Tibial nerve (tissue), 4 donors: Measurements from ENCODE around the gene ANKRD28. TPM values are rescaled to one million over a fixed set of nuclear protein-coding genes. Genes with fewer than 3 reads are reported as not detected.

Experiments
- DNase-seq, 2 donors: peaks; one replicate each; pipeline ENCODE4 v3.0.0-alpha.2; 2019; ENCODE audit warnings: low spot score in 2 of 2
- H3K27ac ChIP-seq, 4 donors: fragments of 200-600 bp; sonication (generic) in 3 of 4; one replicate each; pipeline ENCODE4 v1.5.1; 2017 to 2019; ENCODE audit warnings: mild to moderate bottlenecking in 1 of 4
- H3K27me3 ChIP-seq, 2 donors: fragments of 200-600 bp; sonication (generic) in 1 of 2; one replicate each; pipeline versions ENCODE4 v1.5.1 to v1.6.0; 2017 to 2019
- H3K36me3 ChIP-seq, 3 donors: fragments of 200-600 bp; sonication (generic); one replicate each; pipeline ENCODE4 v1.5.1; 2018 to 2019
- H3K4me1 ChIP-seq, 4 donors: fragments of 200-600 bp; sonication (generic) in 3 of 4; one replicate each; pipeline ENCODE4 v1.5.1; 2017 to 2019
- H3K4me3 ChIP-seq, 4 donors: fragments of 200-600 bp; sonication (generic) in 3 of 4; one replicate each; pipeline ENCODE4 v1.5.1; 2017 to 2019; ENCODE audit warnings: mild to moderate bottlenecking in 1 of 4, moderate library complexity in 1 of 4
- H3K9me3 ChIP-seq, 4 donors: fragments of 200-600 bp; sonication (generic) in 3 of 4; one replicate each; pipeline ENCODE4 v1.5.1; 2017 to 2019
- EP300 ChIP-seq, 2 donors: sonication (generic); formaldehyde crosslinking; IDR thresholded peaks; one replicate each; pipeline ENCODE4 v1.6.1; 2017; ENCODE audit warnings: antibody characterized with exemption in 2 of 2, mild to moderate bottlenecking in 1 of 2
- POLR2A ChIP-seq, 2 donors: fragments of 450-650 bp; IDR thresholded peaks; one replicate each; pipeline ENCODE4 v1.6.1; 2017; ENCODE audit warnings: antibody characterized with exemption in 2 of 2, mild to moderate bottlenecking in 2 of 2, moderate library complexity in 2 of 2
- WGBS, 2 donors: methylation state at CpG; one replicate each; pipeline ENCODE4 v1.1.5; 2018; 5-methylcytosine and 5-hydroxymethylcytosine counted together
- total RNA-seq, 4 donors: library from RNA; depleted of rRNA; stranded (reverse); fragments of >200 nt; gene quantifications; one replicate each; pipeline ENCODE4 v1.1.0, GENCODE V29; 2016
- TF ChIP-seq, protein P1 (sequence below), 5 experiments: fragments of 200-600 bp in 3 of 5; fragments of 450-650 bp in 2 of 5; sonication (generic) in 3 of 5; IDR thresholded peaks; one replicate each; pipeline ENCODE4 v1.5.1; 2016 to 2019; ENCODE audit warnings: antibody characterized with exemption in 5 of 5, mild to moderate bottlenecking in 3 of 5, moderate library complexity in 2 of 5

Gene ANKRD28
- total RNA-seq, 4 donors from 2014 or later: 78.3 to 93.6 (median 81.0) TPM

DNA sequence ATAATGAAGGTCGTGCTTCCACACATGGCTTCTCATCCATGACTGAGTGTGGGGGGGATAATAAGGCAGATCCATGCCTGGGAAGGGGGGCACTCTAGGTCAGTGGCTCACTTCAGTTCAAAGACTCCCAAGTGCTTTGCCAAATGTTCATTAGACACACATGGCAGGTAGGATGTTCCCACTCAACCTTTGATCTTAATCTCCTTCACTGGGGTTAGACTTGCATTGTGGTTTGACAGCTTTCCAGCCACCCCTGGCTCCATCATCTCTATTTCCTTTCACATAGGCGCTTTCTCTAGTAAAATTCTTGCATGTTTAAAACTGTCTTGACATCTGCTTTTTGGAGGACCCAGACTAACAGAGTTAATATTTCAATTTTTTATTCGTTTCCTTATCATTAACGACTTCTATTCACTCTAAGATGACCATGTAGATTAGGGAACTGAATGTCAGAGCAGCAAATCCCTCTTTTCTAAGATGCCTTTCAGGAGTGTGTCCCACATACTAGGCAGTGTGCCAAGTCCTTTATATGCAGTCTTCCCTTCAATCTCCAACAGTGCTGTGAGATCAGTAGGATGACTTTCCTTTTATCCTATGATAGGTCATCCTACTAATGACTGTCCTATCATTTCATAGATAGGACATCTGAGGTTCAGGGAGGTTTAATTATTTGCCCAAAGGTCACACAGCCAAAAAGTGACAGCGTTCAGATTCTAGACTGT is 138.4 kb downstream of the ANKRD28 start:
- Histone ChIP-seq H3K4me1 (peaks cover 0 to 5% (median 0%) of the 10 kb centered on the region in 4 donors), H3K27ac (peak overlapping the region in 1 of 4 donors; percentile 17), H3K36me3 (no peaks in the 10 kb centered on the region), H3K4me3 (no peak overlapping the region), H3K27me3 (no peaks in the 10 kb centered on the region), H3K9me3 (peaks cover 0 to 26% (median 3%) of the 10 kb centered on the region in 4 donors)
- 51 to 55% methylated on average over 5 of the region's 5 CpGs for WGBS, 2 donors
- DNase-seq: no peak
- TF ChIP-seq, protein P1, sequence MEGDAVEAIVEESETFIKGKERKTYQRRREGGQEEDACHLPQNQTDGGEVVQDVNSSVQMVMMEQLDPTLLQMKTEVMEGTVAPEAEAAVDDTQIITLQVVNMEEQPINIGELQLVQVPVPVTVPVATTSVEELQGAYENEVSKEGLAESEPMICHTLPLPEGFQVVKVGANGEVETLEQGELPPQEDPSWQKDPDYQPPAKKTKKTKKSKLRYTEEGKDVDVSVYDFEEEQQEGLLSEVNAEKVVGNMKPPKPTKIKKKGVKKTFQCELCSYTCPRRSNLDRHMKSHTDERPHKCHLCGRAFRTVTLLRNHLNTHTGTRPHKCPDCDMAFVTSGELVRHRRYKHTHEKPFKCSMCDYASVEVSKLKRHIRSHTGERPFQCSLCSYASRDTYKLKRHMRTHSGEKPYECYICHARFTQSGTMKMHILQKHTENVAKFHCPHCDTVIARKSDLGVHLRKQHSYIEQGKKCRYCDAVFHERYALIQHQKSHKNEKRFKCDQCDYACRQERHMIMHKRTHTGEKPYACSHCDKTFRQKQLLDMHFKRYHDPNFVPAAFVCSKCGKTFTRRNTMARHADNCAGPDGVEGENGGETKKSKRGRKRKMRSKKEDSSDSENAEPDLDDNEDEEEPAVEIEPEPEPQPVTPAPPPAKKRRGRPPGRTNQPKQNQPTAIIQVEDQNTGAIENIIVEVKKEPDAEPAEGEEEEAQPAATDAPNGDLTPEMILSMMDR (IDR thresholded peaks at IDR 0.05): no peak
- TF ChIP-seq POLR2A (IDR thresholded peaks at IDR 0.05) (no peak), EP300 (IDR thresholded peaks at IDR 0.05) (no peak)

DNA sequence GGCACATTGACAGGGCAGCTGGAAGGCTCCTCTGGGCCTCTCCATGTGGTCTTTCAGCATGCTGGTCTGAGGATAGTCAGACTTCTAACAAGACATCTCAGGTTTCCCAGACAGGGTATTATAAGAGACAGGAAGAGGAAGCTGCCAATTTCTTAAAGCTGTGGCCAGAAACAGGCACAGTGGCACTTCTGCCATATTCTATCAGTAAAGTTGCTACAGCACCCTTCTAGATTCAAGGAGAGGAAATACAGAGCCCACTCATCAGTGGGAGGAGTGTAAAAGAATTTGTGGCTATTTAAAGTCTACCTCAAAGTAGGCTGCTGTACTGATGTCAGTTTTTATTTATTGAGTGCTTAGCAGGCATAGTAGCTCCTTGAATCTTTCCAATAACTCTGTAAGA is 140.8 kb downstream of the ANKRD28 start:
- Histone ChIP-seq H3K4me3 (no peak overlapping the region), H3K9me3 (peaks cover 0 to 26% (median 3%) of the 10 kb centered on the region in 4 donors)

DNA sequence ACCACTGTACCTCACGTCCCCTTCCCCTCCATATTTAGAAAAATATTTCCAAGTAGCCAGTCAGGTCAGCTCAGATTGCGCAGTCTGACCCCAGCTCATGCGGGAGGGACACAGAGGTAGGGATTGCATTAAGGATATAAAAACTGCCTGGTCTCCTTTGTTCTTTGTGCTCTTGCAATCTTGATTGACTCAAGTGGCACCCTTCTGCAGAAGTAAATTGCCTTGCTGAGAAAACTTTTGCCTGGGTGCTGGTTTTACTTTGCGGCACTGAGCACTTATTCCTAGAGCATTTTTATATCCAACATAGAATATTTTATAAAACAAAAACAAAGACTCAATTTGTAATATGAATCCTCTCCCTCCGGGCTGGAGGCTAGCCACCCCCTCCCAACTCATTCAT is 141.4 kb downstream of the ANKRD28 start:
- H3K27me3 ChIP-seq: no peaks in the 10 kb centered on the region
- TF ChIP-seq EP300 (IDR thresholded peaks at IDR 0.05): no peak
- TF ChIP-seq POLR2A (IDR thresholded peaks at IDR 0.05): no peak
- TF ChIP-seq, protein P1 (IDR thresholded peaks at IDR 0.05): no peak
- WGBS, 2 donors: 76 to 77% methylated on average over 5 of the region's 5 CpGs
- H3K27ac ChIP-seq: peak overlapping the region in 1 of 4 donors; percentile 77
- no peak for DNase-seq
- H3K4me1 ChIP-seq: peaks cover 0 to 5% (median 0%) of the 10 kb centered on the region in 4 donors
- no peak overlapping the region for H3K4me3 ChIP-seq
- no peaks in the 10 kb centered on the region for H3K36me3 ChIP-seq
- peaks cover 0 to 26% (median 3%) of the 10 kb centered on the region in 4 donors for H3K9me3 ChIP-seq

More for the DNA sequence above, 140.8 kb downstream of the ANKRD28 start:
- TF ChIP-seq, protein P1 (IDR thresholded peaks at IDR 0.05): no peak
- TF ChIP-seq POLR2A (IDR thresholded peaks at IDR 0.05) (no peak), EP300 (IDR thresholded peaks at IDR 0.05) (no peak)
- H3K4me1 ChIP-seq: peaks cover 0 to 5% (median 0%) of the 10 kb centered on the region in 4 donors
- DNase-seq: no peak
- H3K36me3 ChIP-seq: no peaks in the 10 kb centered on the region
- no peak overlapping the region for H3K27ac ChIP-seq
- no peaks in the 10 kb centered on the region for H3K27me3 ChIP-seq

DNA sequence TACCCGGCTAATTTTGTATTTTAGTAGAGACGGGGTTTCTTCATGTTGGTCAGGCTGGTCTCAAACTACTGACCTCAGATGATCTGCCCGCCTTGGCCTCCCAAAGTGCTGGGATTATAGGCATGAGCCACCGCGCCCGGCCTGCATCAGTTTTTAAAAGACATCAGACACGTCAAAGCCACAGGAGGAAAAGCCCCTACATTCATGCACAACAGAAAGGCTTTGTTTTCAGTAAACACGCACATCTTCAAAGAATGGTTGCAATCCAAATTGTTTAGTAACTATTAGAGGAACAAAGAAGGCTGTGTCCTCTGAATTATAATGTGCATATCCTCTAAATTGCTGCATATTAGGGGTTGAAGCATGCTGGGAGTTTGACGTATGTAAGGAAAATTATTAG is 142.9 kb downstream of the ANKRD28 start:
- H3K27me3 ChIP-seq: no peaks in the 10 kb centered on the region
- H3K27ac ChIP-seq: peak overlapping the region in 3 of 4 donors; percentile 50 to 77 (median 76)
- WGBS, 2 donors: 56 to 76% methylated on average over 9 of the region's 9 CpGs
- peaks cover 0 to 26% (median 3%) of the 10 kb centered on the region in 4 donors for H3K9me3 ChIP-seq
- no peak overlapping the region for H3K4me3 ChIP-seq
- TF ChIP-seq POLR2A (IDR thresholded peaks at IDR 0.05) (no peak), EP300 (IDR thresholded peaks at IDR 0.05) (peak; percentile 55 to 76)
- no peaks in the 10 kb centered on the region for H3K36me3 ChIP-seq
- H3K4me1 ChIP-seq: peaks cover 0 to 5% (median 0%) of the 10 kb centered on the region in 4 donors
- no peak for DNase-seq

DNA sequence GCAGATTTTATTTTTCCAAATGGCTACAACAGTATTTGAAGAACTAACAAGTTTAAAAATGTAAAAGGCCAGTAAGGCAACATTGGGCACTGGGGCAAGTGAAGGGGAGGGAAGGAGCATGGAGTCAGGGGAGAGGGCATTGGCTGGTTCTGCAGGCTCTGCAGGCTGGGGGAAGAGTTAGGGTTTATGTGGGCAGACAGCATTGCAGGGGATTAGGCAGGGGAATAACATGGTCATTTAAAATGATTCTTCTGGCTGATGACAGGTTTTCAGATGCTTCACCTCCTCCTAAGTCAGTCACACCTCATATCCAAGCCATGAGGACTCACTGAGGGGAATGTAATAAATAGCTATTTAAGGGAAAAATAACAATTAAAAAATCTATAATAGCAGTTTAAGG is 143.7 kb downstream of the ANKRD28 start:
- peak overlapping the region in 3 of 4 donors; percentile 10 to 77 (median 76) for H3K27ac ChIP-seq
- DNase-seq: no peak

More for the DNA sequence above, 143.7 kb downstream of the ANKRD28 start:
- TF ChIP-seq EP300 (IDR thresholded peaks at IDR 0.05): no peak
- no peak for TF ChIP-seq POLR2A (IDR thresholded peaks at IDR 0.05)
- TF ChIP-seq, protein P1 (IDR thresholded peaks at IDR 0.05): no peak
- peaks cover 0 to 26% (median 3%) of the 10 kb centered on the region in 4 donors for H3K9me3 ChIP-seq
- no peak overlapping the region for H3K4me3 ChIP-seq
- no peaks in the 10 kb centered on the region for H3K27me3 ChIP-seq
- no peaks in the 10 kb centered on the region for H3K36me3 ChIP-seq
- no peaks in the 10 kb centered on the region for H3K4me1 ChIP-seq
